Right lung (tissue), 5 donors: Measurements from ENCODE around the gene ACOT8. TPM values are rescaled to one million over a fixed set of nuclear protein-coding genes. Genes with fewer than 3 reads are reported as not detected.

Source experiments
- DNase-seq, 2 donors: peaks; one replicate each; pipeline ENCODE4 v3.0.0-alpha.2; 2013
- polyA plus RNA-seq, 5 donors: library from polyadenylated mRNA; unstranded; fragments of 120-200 nt; gene quantifications; one replicate each; pipeline versions ENCODE4 v1.2.1 to v1.2.3, GENCODE V29; 2013; ENCODE audit warnings: inconsistent platforms in 1 of 5, low replicate concordance in 1 of 5; ENCODE audit not compliant: insufficient read length in 5 of 5, insufficient read depth in 1 of 5

The ACOT8 gene
- polyA plus RNA-seq, 5 donors = 19.2 to 28.4 (median 22.0) TPM

DNA sequence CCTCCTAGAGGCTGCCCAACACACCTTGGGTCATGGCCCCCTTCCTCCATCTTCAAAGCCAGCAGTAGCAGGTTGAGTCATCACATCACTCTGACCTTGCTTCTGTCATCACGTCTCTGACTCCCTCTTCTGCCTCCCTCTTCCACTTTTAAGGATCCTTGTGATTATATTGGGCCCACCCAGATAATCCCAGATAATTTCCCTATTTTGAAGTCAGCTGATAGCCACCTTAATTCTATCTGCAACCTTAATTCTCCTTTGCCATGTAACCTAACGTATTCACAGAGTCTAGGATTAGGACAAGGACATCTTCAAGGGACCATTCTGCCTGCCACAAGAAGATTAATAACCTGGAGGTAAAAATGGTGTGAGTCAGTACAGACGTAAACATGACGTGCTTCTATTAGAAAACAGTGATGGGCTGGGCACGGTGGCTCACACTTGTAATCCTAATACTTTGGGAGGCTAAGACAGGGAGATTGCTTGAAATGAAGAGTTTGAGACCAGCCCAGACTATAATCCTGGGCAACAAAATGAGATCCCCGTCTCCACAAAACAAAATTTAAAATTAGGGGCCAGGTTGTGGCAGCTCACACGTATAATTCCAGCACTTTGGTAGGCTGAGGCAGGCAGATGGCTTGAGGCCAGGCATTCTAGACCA, 3.5 kb upstream of the ACOT8 start:
- no peak for DNase-seq

DNA sequence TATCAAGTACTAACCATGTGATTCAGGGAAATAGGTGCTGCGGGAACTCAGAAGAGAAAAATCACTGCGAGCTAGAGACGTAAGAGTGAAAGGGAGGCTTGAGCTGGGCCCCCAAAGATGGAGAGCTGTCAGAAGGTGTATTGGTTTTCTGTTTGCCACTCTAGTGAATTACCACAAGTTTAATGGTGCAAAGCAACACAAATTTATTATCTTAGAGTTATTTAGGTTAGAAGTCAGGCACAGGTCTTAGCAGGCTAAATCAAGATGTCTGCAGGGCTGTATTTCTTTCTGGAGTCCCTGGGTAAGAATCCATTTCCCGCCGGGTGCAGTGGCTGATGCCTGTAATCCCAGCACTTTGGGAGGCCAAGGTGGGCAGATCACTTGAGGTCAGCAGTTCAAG, 2.7 kb upstream of the ACOT8 start:
- DNase-seq = no peak

DNA sequence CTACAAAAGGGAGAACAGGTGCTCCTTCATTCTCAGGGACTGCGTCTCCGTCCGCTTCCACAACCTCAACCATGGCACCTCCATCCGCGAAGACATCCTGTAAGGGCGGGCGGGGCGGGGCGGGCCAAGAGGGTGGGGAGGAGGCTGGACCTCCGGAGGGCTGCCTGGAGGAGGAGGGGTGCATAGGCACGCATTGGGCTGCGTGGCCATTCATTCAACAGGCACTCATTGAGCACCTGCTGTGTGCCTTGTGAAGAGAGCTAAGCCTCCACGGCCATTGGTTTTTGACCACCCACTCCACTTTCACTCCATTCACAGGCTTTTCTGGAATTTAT, 657 bp upstream of the ACOT8 start:
- DNase-seq = no peak

DNA sequence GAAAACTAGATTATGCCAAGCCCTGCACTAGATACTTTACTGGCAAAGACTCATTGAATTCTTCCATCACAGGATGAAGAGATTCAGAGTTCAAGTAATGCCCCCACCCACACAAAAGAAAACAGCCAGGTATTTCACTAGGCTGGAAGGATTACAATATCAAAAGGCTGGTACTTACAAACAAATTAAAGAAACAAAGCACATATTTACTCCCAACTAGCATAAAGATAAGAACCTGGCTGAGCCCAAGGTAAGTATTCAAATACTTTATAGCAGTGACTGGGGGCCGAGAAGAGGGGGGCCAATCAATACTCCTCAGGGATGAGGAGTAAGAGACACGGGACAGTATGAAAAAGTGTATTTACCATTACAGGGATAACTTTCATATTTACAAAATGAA, 3.7 kb downstream of the ACOT8 start:
- no peak for DNase-seq

DNA sequence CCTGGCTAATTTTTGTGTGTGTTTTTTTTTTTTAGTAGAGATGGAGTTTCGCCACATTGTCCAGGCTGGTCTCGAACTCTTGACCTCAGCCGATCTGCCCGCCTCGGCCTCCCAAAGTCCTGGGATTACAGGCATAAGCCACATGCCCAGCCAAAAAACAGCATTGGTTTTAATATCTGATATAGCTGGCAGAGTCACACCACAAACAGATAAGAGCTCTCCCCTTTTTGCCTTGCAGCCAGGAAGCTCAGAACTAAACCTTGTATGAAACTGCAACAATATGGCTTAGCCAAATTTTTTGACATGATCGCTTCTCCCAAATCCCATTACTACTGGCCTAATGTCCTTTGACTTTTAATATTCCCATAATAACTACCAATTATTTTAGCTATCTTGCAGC, 4.9 kb downstream of the ACOT8 start:
- no peak for DNase-seq

DNA sequence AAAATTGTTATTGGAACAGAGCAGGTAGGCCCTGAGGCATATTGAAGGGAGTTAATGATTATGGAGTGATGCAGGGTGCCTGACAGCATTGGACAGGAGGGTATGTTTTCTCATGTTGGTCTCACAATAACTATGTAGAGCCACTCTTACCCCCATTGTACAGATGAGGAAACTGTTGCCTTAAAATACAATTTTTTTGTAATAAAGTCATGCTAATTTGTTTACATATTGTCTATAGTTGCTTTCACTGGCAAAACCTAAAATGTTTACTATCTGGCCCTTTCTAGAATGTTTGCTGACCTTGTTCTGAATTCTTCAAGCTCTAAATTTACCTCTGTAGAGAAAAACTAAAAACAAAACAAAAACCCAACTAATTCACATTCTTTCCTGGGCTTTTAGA, 5.7 kb downstream of the ACOT8 start:
- no peak for DNase-seq

DNA sequence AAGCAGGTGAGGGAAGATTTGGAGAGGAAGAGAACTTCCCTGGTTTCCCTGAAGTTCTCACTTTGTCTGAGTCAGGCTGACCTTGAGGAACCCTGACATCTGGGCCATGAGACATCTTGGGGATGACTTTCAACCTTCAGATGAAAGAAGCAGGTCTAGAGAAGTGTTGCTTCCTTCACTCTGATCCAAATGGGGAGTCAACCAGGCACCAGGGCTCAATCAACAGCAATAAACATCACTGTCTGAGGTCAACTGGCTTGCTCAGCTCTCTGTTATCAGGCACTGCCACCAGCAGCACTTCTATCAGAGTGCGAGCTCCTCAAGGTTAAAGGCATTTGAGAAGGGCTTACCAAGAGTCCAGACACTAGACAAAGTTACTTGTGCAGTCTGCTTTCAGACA, 6.3 kb downstream of the ACOT8 start:
- no peak for DNase-seq

DNA sequence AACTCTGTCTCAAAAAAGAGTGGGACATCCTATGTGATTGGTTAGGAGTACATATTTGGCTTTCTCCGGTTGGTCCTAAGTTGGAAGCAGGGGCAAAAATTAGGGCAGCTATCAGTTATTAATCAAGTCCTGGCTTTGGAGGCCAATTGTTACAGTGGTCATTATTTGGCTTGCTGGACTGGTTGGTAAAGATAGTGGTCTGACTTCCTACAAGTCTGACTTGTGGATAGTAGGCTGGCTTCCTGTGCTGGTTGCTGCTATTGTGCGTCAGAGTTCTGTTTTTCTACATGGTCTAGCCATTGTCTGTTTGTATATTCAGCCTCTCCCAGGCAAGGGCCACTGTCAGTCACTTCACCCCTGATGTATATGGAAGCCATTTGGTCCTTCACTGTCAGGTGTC, 7.0 kb downstream of the ACOT8 start:
- DNase-seq = no peak

DNA sequence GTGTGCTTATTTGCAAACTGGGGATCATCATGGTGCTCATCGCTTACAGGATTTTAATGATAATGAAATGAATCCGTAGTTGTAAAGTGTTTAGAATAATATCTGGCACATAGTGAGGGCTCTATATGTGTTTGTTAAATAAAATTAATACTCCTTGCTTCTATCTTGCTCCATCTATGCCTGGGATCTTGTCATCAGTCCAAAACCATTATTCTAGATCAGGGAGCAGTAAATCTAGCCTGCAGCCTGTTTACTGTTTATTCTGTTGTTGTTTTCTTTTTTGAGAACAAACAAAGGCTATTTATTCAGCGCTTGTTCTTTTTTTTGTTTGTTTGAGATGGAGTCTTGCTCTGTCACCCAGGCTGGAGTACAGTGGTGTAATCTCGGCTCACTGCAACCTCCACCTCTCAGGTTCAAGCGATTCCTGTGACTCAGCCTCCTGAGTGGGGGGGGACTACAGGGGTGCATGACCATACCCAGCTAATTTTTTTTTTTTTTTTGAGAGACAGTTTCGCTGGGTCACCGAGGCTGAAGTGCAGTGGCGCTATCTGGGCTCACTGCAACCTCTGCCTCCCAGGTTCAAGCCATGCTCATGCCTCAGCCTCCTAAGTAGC, 8.1 kb downstream of the ACOT8 start:
- DNase-seq = no peak

DNA sequence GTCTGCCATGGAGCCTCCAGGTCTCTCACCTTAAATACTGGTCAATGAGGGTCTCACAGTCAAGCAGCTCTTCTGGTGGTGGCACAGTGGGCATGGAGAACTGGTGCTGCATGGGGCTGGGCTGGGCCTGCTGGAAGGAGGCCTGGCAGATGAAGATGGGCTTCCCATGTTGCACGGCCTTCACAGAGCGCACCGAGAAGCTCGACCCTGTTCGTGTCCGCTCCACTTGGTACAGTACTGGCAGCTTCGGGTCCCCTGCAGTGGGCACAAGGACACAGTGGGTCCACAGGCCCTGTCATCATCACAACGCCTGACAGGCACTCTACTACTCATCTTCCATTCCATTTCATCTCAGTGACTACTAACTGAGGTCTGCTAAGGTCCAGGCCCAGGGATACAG, 8.8 kb downstream of the ACOT8 start:
- DNase-seq = no peak

DNA sequence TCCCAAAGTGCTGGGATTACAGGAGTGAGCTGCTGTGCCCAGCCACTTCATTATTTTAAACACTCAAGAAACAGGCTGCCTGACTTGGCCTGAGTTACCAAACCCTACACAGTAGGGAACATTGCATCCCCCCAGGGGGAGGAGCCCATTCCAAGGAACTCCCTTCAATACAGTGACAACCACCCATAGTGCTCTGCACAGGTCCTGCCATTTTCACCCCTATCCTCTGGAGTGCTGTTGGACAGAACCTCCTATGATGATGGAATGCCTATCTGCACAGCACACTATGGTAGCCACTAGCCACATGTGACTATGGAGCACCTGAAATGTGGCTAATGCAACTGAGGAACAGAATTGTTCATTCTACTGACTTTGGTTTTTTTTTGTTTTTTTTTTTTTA, 11.7 kb downstream of the ACOT8 start:
- no peak for DNase-seq

DNA sequence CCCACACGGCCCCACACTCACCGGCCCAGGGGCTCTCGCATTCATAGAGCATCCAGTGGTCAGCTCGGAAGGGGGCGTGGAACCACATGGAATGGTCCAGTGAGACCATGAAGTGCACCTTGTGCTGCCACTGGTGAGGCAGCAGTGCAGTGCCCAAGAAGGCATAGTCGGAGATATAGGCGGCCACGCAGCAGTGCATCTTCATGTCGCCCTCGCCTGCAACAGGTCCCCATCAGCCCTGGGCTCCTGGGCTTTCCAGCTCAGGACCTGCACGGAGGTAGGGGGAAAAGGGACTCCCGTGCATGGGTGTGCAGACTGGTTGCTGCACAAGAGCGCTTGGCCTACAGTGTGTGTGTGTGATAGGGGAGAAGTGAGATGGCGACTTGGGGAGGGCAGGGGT, 13.7 kb downstream of the ACOT8 start:
- no peak for DNase-seq

DNA sequence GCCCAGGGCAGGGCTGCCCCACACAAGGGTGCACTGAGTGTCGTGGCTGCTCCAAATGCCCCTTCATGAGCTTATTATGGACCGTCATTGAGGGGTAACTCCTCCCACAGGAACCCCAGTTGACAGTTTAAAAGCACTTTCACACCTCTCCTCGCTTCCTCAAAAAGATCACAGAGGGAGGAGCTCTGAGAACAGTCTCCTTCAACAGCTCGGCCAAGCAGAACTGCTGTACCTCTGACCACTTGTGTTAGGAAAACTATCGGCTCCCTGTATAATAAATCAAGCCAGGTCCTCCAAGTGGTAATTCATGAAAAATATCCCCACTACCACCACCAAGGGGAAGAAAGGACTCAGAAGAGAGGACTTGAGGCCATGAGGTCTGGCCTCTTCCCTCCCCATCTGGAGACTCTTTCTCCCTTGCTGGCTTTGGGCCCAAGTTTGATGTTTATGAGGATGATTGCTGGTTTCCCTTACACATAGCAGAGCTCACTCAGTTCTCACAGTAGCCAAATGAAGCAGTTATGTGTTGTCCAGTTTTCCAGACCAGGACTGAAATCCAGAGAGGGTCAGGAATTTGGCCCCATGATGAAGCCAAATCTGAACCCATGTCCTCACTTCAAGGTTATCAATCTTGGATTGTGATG, 14.9 kb downstream of the ACOT8 start:
- DNase-seq = no peak

DNA sequence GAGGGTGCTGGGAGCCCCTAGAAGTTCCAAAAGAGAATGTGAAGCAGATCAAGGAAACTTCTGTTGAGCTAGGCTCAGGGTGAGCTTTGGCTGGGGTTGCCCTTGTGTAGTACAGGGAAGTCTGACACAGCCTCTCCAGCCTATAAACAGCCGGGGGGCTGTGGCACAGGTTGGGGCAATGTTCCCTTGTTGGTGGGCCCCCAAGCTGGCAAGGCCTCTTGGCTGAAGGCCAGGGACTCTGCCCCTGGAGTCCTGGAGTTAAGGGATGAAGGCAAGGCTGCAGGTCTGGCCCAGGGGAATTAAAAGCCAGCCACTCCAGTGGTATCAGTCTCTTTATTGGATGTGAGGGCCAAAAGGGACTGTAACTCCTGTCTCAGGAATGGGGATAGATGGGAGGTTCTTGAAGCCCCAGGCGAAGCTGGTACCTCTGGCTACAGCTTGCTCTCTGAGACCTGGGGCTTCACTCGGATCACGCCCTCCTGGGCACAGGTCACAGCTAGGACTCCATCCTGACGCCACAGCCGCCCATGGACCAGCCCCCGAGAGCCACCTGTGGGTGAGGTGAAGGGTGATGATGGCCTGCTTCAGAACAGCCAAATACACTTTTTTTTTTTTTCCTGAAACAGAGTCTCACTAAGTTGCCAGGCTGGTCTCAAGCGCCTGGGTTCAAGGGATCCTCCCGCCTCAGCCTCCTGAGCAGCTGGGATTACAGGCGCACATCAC, 15.6 kb downstream of the ACOT8 start:
- no peak for DNase-seq

DNA sequence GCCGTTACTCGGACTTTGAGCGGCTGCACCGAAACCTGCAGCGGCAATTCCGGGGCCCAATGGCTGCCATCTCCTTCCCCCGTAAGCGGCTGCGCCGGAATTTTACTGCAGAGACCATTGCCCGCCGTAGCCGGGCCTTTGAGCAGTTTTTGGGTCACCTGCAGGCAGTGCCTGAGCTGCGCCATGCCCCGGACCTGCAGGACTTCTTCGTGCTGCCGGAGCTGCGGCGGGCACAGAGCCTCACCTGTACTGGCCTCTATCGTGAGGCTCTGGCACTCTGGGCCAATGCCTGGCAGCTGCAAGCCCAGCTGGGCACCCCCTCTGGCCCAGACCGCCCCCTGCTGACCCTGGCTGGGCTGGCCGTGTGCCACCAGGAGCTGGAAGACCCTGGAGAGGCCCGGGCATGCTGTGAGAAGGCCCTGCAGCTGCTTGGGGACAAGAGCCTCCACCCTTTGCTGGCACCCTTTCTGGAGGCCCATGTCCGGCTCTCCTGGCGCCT, 16.4 kb downstream of the ACOT8 start:
- DNase-seq = no peak

DNA sequence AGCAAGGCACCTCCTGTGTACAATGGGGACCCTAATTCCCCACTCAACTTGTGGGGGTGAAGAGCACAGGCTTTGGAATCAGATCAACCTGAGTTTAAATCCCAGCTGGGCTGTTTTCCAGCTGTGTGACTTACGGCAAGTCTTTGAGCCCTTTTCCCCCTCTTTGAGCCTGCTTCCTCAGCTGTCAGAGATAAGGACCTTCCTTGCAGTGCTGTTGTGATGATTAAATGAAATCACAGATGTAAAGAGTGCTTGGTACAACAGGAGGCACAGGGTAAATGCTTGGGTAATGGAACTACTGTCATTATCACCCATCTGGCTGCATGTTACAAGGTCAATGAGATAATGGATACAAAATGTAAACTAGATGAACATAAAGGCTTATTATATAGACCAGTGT, 20.4 kb downstream of the ACOT8 start:
- no peak for DNase-seq

DNA sequence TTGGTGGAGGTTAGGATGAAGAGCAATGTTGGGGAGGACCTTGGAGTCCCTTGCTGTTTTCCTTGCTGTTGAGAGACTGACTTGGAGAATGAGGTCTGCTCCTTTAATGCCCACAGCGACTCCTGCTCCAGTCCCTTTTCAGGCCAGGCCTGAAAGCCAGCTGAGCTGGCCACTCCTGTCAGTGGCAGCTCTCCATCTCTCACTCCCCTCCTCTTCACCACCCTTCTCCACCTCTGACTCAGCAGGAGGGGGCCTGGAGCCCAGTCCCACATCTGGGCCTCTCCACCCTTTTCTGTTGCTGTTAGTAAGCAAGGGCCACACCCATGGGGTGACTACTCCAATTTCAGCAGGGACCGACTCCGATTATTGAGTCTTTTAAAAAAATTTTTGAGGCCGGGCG, 21.4 kb downstream of the ACOT8 start:
- no peak for DNase-seq

DNA sequence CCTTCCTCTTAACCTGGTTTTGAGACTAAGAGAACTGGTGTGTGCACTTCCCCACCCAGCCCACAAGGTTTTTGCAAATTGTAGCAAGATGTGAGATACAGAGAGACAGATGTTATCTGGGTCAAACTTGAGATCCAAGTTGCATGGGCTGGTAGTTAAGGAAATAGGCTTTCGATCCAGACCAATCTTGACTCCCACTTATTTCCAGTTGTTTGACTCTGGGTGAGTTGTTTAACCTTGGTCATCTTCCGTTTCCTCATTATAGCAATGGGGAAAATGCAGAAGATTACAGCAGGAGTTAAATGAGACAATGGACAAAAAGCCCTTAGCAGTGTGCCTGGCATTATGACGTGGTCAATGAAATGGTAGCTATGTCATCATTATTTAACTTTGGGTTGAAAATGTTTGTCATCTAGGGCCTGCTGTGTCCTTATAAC, 21.8 kb downstream of the ACOT8 start:
- no peak for DNase-seq

DNA sequence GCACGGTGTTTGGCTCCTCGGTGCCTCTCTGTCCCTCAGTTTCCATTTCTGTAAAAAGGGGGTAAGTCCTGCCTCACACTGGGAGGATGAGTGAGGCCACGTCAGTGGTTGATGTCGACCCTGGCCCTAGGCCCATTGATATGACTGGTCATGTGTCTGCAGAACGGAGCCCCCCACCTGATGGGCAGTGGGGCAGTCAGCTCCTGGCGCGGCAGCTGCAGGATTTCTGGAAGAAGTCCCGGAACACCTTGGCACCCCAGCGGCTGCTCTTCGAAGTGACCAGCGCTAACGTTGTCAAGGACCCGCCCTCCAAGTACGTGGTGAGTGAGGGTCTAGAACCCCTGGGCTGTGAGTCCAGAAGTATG, 22.4 kb downstream of the ACOT8 start:
- DNase-seq = no peak

DNA sequence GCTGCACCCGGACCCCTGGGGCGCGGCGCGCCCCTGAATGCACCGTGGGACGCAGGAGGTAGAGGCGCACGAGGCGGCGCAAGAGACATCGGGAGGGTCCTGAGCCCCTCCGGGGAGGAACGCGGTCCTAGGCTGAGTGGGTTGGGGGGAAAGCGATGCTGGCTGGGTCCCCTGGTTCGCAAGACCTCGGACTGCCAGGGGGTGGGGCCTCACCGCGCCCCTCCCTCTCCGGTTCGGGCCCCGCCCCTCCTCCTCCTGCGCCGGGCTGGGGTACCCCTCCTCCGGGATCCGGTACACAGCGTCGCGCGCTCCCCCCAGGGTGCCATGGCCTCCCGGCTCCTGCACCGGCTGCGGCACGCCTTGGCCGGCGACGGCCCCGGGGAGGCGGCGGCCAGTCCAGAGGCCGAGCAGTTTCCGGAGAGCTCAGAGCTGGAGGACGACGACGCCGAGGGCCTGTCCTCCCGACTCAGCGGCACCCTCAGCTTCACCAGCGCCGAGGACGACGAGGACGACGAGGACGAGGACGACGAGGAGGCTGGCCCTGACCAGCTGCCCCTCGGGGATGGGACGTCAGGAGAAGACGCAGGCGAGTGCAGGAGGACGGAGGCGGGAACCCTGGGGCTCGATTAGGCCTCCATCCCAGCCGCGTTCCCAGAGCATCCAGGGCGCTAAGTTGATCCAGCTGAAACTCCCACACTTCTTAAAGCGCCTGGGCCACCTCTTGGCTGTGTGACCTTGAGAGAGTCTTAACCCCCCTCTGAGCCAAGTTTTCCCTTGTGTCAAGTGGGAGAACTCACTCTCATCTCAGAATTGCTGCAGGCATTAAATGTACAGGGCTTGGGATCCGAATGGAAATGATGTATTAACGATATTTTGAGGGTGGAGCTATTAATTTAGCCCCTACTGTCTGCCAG, 23.1 kb downstream of the ACOT8 start:
- DNase-seq = peak; percentile 84 to 85

DNA sequence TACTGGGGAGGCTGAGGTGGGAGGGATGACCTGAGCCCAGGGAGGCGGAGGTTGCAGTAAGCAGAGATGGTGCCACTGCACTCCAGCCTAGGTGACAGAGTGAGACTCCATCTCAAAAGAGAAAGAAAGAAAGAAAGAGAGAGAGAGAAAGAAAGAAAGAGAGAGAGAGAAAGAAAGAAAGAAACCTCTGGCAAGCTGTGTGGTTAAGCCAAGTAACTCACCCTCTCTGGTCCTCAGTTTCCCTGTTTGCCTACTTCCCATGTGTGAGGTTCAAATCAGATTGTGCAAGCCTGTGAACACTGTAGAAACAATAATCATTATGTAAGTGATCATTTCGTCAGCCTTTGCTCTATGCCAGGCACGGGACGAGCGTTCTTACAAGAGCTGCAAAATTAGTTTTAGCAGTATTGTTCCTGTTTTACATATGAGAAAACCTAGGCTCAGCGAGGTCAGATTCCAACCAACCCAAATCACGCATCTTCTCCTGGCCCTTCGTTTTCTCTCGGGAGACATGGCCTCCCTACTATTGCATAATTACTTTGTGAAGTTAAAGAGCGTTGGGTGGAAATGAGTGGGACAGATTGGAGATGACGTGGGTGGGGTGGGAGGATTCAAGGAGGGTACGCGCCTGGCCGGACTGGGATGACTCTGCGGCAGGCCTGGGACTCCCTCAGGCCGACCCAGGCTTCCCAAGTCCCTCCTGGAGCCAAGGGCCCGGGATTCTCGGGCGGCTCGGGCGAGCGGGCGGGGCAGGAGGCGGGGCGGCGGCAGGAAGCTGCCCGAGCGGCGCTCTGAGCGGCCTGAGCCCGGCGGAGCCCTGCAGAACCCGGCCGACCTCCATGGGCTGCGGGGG, 23.9 kb downstream of the ACOT8 start, which contains the start of gene SNX21:
Gene SNX21 (plus strand): TSS at position 770 of the 853 bp plus-strand sequence. CDS start 121 bp downstream, outside the sequence.
- DNase-seq = peak; percentile 89 to 91
